H9 (cell line): ENCODE data around the gene MRPS15. TPM values are rescaled to one million over a fixed set of nuclear protein-coding genes. Genes with fewer than 3 reads are reported as not detected.

Experiments used
- DNase-seq: peaks from one replicate; pipeline ENCODE4 v3.0.0-alpha.2; 2017
- H2AFZ ChIP-seq: one replicate; pipeline ENCODE4 v1.6.1; 2013; ENCODE audit warnings: mild to moderate bottlenecking, low read length, control low read depth, moderate library complexity
- H2AK5ac ChIP-seq: 2 replicates; pipeline ENCODE4 v1.6.1; 2013; ENCODE audit warnings: low read length, control low read depth, mixed read lengths; ENCODE audit not compliant: insufficient read length
- H2BK120ac ChIP-seq: one replicate; pipeline ENCODE4 v1.6.1; 2013; ENCODE audit warnings: low read depth, mild to moderate bottlenecking, low read length, control low read depth, inconsistent platforms; ENCODE audit not compliant: poor library complexity, severe bottlenecking
- H2BK12ac ChIP-seq: 2 replicates; pipeline ENCODE4 v1.6.1; 2013; ENCODE audit warnings: low read length, control low read depth, mixed read lengths, low read depth; ENCODE audit not compliant: insufficient read length
- H2BK15ac ChIP-seq: 2 replicates; pipeline ENCODE4 v1.6.1; 2013; ENCODE audit warnings: low read depth, low read length, control low read depth
- H2BK20ac ChIP-seq: one replicate; pipeline ENCODE4 v1.6.1; 2013; ENCODE audit warnings: low read depth, mild to moderate bottlenecking, low read length, control low read depth, inconsistent platforms; ENCODE audit not compliant: poor library complexity, severe bottlenecking
- H2BK5ac ChIP-seq: 2 replicates; pipeline ENCODE4 v1.6.1; 2013; ENCODE audit warnings: low read length, control low read depth, mixed read lengths; ENCODE audit not compliant: insufficient read length
- H3K14ac ChIP-seq: 2 replicates; pipeline ENCODE4 v1.6.1; 2013; ENCODE audit warnings: low read length, control low read depth; ENCODE audit not compliant: insufficient read depth
- H3K18ac ChIP-seq: 2 replicates; pipeline ENCODE4 v1.6.1; 2013; ENCODE audit warnings: low read depth, mild to moderate bottlenecking, mixed read lengths, low read length, control low read depth; ENCODE audit not compliant: insufficient read length
- H3K23ac ChIP-seq: 2 replicates; pipeline ENCODE4 v1.6.1; 2013; ENCODE audit warnings: low read length, control low read depth, mixed read lengths, low read depth; ENCODE audit not compliant: insufficient read length
- H3K23me2 ChIP-seq: 2 replicates; pipeline ENCODE4 v1.6.1; 2013; ENCODE audit warnings: low read depth, mild to moderate bottlenecking, mixed read lengths, low read length, control low read depth; ENCODE audit not compliant: insufficient read length, poor library complexity, severe bottlenecking
- H3K27ac ChIP-seq: 2 replicates; pipeline ENCODE4 v1.5.1; 2013; ENCODE audit warnings: low read length, control low read depth, mixed read lengths, low read depth; ENCODE audit not compliant: insufficient read length
- H3K27me3 ChIP-seq: 2 replicates; pipeline ENCODE4 v1.6.1; 2013; ENCODE audit warnings: low read length, control low read depth, inconsistent platforms; ENCODE audit not compliant: insufficient read depth
- H3K4ac ChIP-seq: 2 replicates; pipeline ENCODE4 v1.6.1; 2013; ENCODE audit warnings: low read depth, mild to moderate bottlenecking, control low read depth, inconsistent platforms, low read length, moderate library complexity
- H3K4me1 ChIP-seq: 2 replicates; pipeline ENCODE4 v1.6.1; 2013; ENCODE audit warnings: low read length, control low read depth, inconsistent platforms; ENCODE audit not compliant: insufficient read depth
- H3K4me2 ChIP-seq: 2 replicates; pipeline ENCODE4 v1.6.1; 2013; ENCODE audit warnings: low read length, control low read depth, mixed read lengths; ENCODE audit not compliant: insufficient read length, insufficient read depth
- H3K56ac ChIP-seq: 2 replicates; pipeline ENCODE4 v1.6.1; 2013; ENCODE audit warnings: low read depth, mild to moderate bottlenecking, mixed read lengths, low read length, control low read depth; ENCODE audit not compliant: insufficient read length
- H3K79me1 ChIP-seq: 2 replicates; pipeline ENCODE4 v1.6.1; 2013; ENCODE audit warnings: low read depth, mild to moderate bottlenecking, moderate library complexity, low read length, control low read depth, inconsistent platforms; ENCODE audit not compliant: insufficient read depth, poor library complexity, severe bottlenecking
- H3K79me2 ChIP-seq: 2 replicates; pipeline ENCODE4 v1.6.1; 2013; ENCODE audit warnings: low read length, control low read depth, inconsistent platforms; ENCODE audit not compliant: insufficient read depth
- H3K9ac ChIP-seq: 2 replicates; pipeline ENCODE4 v1.6.1; 2013; ENCODE audit warnings: low read length, control low read depth, mixed read lengths; ENCODE audit not compliant: insufficient read length; ENCODE audit errors: extremely low read depth
- H3K9me3 ChIP-seq: one replicate; pipeline ENCODE4 v1.6.1; 2013; ENCODE audit warnings: low read depth, low read length, inconsistent platforms; ENCODE audit not compliant: control insufficient read depth
- H3T11ph ChIP-seq: one replicate; pipeline ENCODE4 v1.6.1; 2013; ENCODE audit warnings: mild to moderate bottlenecking, low read length, control low read depth, inconsistent platforms
- H4K20me1 ChIP-seq: one replicate; pipeline ENCODE4 v1.6.1; 2013; ENCODE audit not compliant: control insufficient read depth, insufficient read length, insufficient read depth
- H4K5ac ChIP-seq: 2 replicates; pipeline ENCODE4 v1.6.1; 2013; ENCODE audit warnings: low read depth, mild to moderate bottlenecking, mixed read lengths, low read length, control low read depth; ENCODE audit not compliant: insufficient read length
- H4K8ac ChIP-seq: replicated peaks from 2 replicates; pipeline ENCODE4 v1.6.1; 2013; ENCODE audit warnings: low read length, control low read depth, mixed read lengths, low read depth; ENCODE audit not compliant: insufficient read length
- H4K91ac ChIP-seq: 2 replicates; pipeline ENCODE4 v1.6.1; 2013; ENCODE audit warnings: low read depth, mild to moderate bottlenecking, moderate library complexity, mixed read lengths, low read length, control low read depth; ENCODE audit not compliant: insufficient read length
- H3K27ac Mint-ChIP-seq, 3 experiments: 2 replicates in 2 of 3; 3 replicates in 1 of 3; pipeline ENCODE4 v1.8.0; 2020 to 2021; ENCODE audit warnings: mixed read lengths in 3 of 3, mild to moderate bottlenecking in 1 of 3, moderate library complexity in 1 of 3
- H3K27me3 Mint-ChIP-seq: 2 replicates; pipeline ENCODE4 v1.8.0; 2021; ENCODE audit warnings: low read depth, mild to moderate bottlenecking, moderate library complexity, mixed read lengths
- H3K36me3 Mint-ChIP-seq, 3 experiments: 2 replicates in 2 of 3; 3 replicates in 1 of 3; pipeline ENCODE4 v1.8.0; 2020 to 2021; ENCODE audit warnings: low read depth in 3 of 3, mixed read lengths in 3 of 3; ENCODE audit not compliant: insufficient read depth in 1 of 3
- H3K4me1 Mint-ChIP-seq, 2 experiments: 2 replicates each; pipeline ENCODE4 v1.8.0; 2020; ENCODE audit warnings: mixed read lengths in 2 of 2
- H3K4me3 Mint-ChIP-seq, 2 experiments: 2 replicates in 1 of 2; 3 replicates in 1 of 2; pipeline ENCODE4 v1.8.0; 2020 to 2021; ENCODE audit warnings: mild to moderate bottlenecking in 2 of 2, mixed read lengths in 2 of 2, moderate library complexity in 1 of 2
- H3K9me3 Mint-ChIP-seq, 2 experiments: 2 replicates in 1 of 2; 3 replicates in 1 of 2; pipeline ENCODE4 v1.8.0; 2020; ENCODE audit warnings: mild to moderate bottlenecking in 2 of 2, mixed read lengths in 2 of 2, moderate library complexity in 1 of 2
- CTCF ChIP-seq: fragments of 200-600 bp; sonication (generic); conservative IDR thresholded peaks from 3 replicates; pipeline ENCODE4 v1.8.0; 2021; ENCODE audit warnings: antibody characterized with exemption, mild to moderate bottlenecking
- WGBS: extraction: QIAGEN DNeasy Blood & Tissue Kit; methylation state at CpG from one replicate; pipeline ENCODE4 v1.1.7; 2013; ENCODE audit warnings: missing lambda C conversion rate, low lambda C conversion rate, mixed read lengths; ENCODE audit not compliant: insufficient read length; ENCODE audit errors: extremely low coverage; 5-methylcytosine and 5-hydroxymethylcytosine counted together
- total RNA-seq: library from RNA; stranded (reverse); gene quantifications from 2 replicates; pipeline ENCODE4 v1.2.1, GENCODE V29; 2021

The MRPS15 gene
- total RNA-seq, 1 experiment from 2014 or later: 111 TPM

DNA sequence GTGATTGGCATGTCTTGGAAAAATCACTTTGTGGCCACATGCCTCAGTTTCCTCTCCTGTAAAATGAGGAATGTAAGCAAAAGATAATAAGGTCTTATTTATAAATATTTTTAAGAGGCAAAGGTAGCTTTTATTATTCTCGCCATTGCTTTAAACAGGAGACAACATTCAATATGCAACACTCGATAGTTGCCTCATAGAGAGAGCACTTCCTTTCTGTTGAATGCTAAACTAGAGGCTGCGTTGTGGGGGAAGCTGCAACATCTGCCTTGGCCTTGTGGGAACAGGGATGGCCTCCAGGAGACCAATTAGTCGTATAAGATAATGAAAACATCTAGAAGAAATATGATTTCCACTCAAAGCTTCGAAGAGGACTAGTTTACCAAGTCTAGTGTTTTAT is 17.4 kb downstream of the MRPS15 start:
- Mint-ChIP-seq H3K4me3 (no peak overlapping the region), H3K9me3 (no peaks in the 10 kb centered on the region; a peak in 1 of 5 replicates), H3K36me3 (no peaks in the 10 kb centered on the region), H3K27me3 (peaks cover 1% of the 10 kb centered on the region; the same call in 1 of the 2 replicates), H3K4me1 (peaks cover 10 to 18% of the 10 kb centered on the region in 2 experiments), H3K27ac (no peak overlapping the region)
- no peaks in the 10 kb centered on the region for H3K9me3 ChIP-seq
- no peak overlapping the region for H3K27ac ChIP-seq
- no peaks in the 10 kb centered on the region for H3K79me2 ChIP-seq
- no peak overlapping the region for H4K5ac ChIP-seq
- no peak overlapping the region for H2AFZ ChIP-seq
- peaks cover 9% of the 10 kb centered on the region for H3K23me2 ChIP-seq
- H3K14ac ChIP-seq: no peak overlapping the region
- no peak overlapping the region for H2BK120ac ChIP-seq
- no peak overlapping the region for H3T11ph ChIP-seq
- no peaks in the 10 kb centered on the region for H4K20me1 ChIP-seq
- H2AK5ac ChIP-seq: no peak overlapping the region
- H2BK12ac ChIP-seq: no peak overlapping the region
- no peak overlapping the region for H2BK20ac ChIP-seq
- no peak overlapping the region for H4K8ac ChIP-seq
- H3K4me1 ChIP-seq: no peaks in the 10 kb centered on the region
- H2BK5ac ChIP-seq: no peak overlapping the region
- no peak for DNase-seq
- no peak overlapping the region for H3K9ac ChIP-seq
- no peak overlapping the region for H3K18ac ChIP-seq
- H3K23ac ChIP-seq: no peak overlapping the region
- WGBS: no CpG with 5 or more reads among the region's 5 CpGs
- no peak overlapping the region for H3K4me2 ChIP-seq
- H3K27me3 ChIP-seq: no peaks in the 10 kb centered on the region
- no peak overlapping the region for H2BK15ac ChIP-seq
- TF ChIP-seq CTCF: no peak
- no peaks in the 10 kb centered on the region for H3K79me1 ChIP-seq
- H3K56ac ChIP-seq: no peak overlapping the region
- no peak overlapping the region for H4K91ac ChIP-seq
- no peak overlapping the region for H3K4ac ChIP-seq
